ENCODE measurements around the gene TMEM184A. TPM values are rescaled to one million over a fixed set of nuclear protein-coding genes. Genes with fewer than 3 reads are reported as not detected.

The TMEM184A gene
- total and polyA plus RNA-seq, 2 experiments from 2014 or later: 0.18 to 0.66 TPM

- no peak for TF ChIP-seq ZNF462 (CRISPR knock-in tag; IDR thresholded peaks at IDR 0.05)
Measured at GRCh38 chr7:1557006-1557405, 1.0 kb upstream of the TMEM184A start (continued).

GRCh38 chr7:1555046-1555812 is 776 bp downstream of the TMEM184A start:
- Histone ChIP-seq H3K79me2 (replicated peaks; ENCODE audit: insufficient read depth) (no peaks in the 10 kb centered on the region), H3K27me3 (ENCODE audit: insufficient read depth) (no peaks in the 10 kb centered on the region), H3K9me2 (ENCODE audit: insufficient read depth) (no peaks in the 10 kb centered on the region), H3K27ac (ENCODE audit: low read depth) (no peak overlapping the region), H2AFZ (peak overlapping the region; percentile 85), H3F3A (replicated peaks; ENCODE audit: low read depth) (no peaks in the 10 kb centered on the region), H3K4me3 (no peak overlapping the region), H3K4me1 (ENCODE audit: insufficient read depth) (peaks cover 9% of the 10 kb centered on the region; the same call in 1 of the 2 replicates), H3K4me2 (no peak overlapping the region), H4K20me1 (replicated peaks; ENCODE audit: insufficient read depth) (no peaks in the 10 kb centered on the region), H3K36me3 (ENCODE audit: insufficient read depth) (no peaks in the 10 kb centered on the region)
- peak; percentile 29 for ATAC-seq
- H3K9me3 Mint-ChIP-seq: no peaks in the 10 kb centered on the region
- H3K27ac Mint-ChIP-seq: no peak overlapping the region
- no peak overlapping the region for H3K4me3 Mint-ChIP-seq
- no peaks in the 10 kb centered on the region for H3K36me3 Mint-ChIP-seq (ENCODE audit: low read depth)
- TF ChIP-seq NANOG (IDR thresholded peaks at IDR 0.05; ENCODE audit: borderline replicate concordance) (no peak), STAT1 (IDR thresholded peaks at IDR 0.05; ENCODE audit: unreplicated experiment) (no peak), REST (IDR thresholded peaks at IDR 0.05; ENCODE audit: unreplicated experiment) (no peak), CTCF (conservative IDR thresholded peaks at IDR 0.05; ENCODE audit: low read depth in 2 of 2) (no peak), EZH2phosphoT487 (IDR thresholded peaks at IDR 0.05; ENCODE audit: unreplicated experiment) (no peak), ZNF114 (CRISPR knock-in tag; IDR thresholded peaks at IDR 0.05) (no peak)
- DNase-seq (ENCODE audit: low spot score): peak; percentile 60
- peaks cover 11% of the 10 kb centered on the region for H3K4me1 Mint-ChIP-seq
- H3K27me3 Mint-ChIP-seq (ENCODE audit: insufficient read depth, low read depth, poor library complexity): peaks cover 6% of the 10 kb centered on the region
